HepG2 (cell line): ENCODE data around the gene ZFP36. TPM values are rescaled to one million over a fixed set of nuclear protein-coding genes. Genes with fewer than 3 reads are reported as not detected.
A peak's percentile ranks its signal among the peaks of the same experiment; 100 is the strongest.

ENCODE experiments used
- EHMT2 ChIP-seq: fragments of 200-600 bp; sonication (generic); IDR thresholded peaks from 2 replicates; pipeline ENCODE4 v1.7.0; 2017; ENCODE audit warnings: antibody characterized with exemption, low read depth, low read length, borderline replicate concordance
- GFI1 ChIP-seq: sonication (generic); formaldehyde crosslinking; IDR thresholded peaks from 2 replicates; pipeline ENCODE4 v1.5.0; 2020; ENCODE audit warnings: missing genetic modification reagents, mild to moderate bottlenecking, borderline replicate concordance
- HNRNPL ChIP-seq: fragments of 200-400 bp; formaldehyde crosslinking; IDR thresholded peaks from 2 replicates; pipeline ENCODE4 v1.6.1; 2017; ENCODE audit warnings: mild to moderate bottlenecking, low read depth, low read length
- KDM5B ChIP-seq: sonication (generic); formaldehyde crosslinking; IDR thresholded peaks from 2 replicates; pipeline ENCODE4 v1.4.0; 2020; ENCODE audit warnings: missing genetic modification reagents, mild to moderate bottlenecking, borderline replicate concordance
- MYC ChIP-seq: sonication (generic); formaldehyde crosslinking; IDR thresholded peaks from 2 replicates; pipeline ENCODE4 v1.9.0; 2021; ENCODE audit warnings: missing genetic modification reagents, borderline replicate concordance
- POLR2G ChIP-seq: fragments of 200-400 bp; formaldehyde crosslinking; IDR thresholded peaks from 2 replicates; pipeline ENCODE4 v1.6.1; 2018; ENCODE audit warnings: mild to moderate bottlenecking, low read depth, low read length, moderate library complexity
- RAD21 ChIP-seq: fragments of 450-650 bp; formaldehyde crosslinking; IDR thresholded peaks from 2 replicates; pipeline ENCODE4 v1.5.0; 2020; ENCODE audit warnings: mild to moderate bottlenecking
- U2AF2 ChIP-seq: fragments of 200-400 bp; formaldehyde crosslinking; IDR thresholded peaks from 2 replicates; pipeline ENCODE4 v1.6.1; 2017; ENCODE audit warnings: low read depth, mild to moderate bottlenecking, low read length
- ZMYM3 ChIP-seq: sonication (generic); formaldehyde crosslinking; IDR thresholded peaks from 2 replicates; pipeline ENCODE4 v1.5.1; 2020; ENCODE audit warnings: mild to moderate bottlenecking, missing genetic modification reagents
- ZNF224 ChIP-seq: sonication (generic); formaldehyde crosslinking; IDR thresholded peaks from 2 replicates; pipeline ENCODE4 v1.5.0; 2020; ENCODE audit warnings: mild to moderate bottlenecking, missing genetic modification reagents
- ZNF562 ChIP-seq: sonication (generic); formaldehyde crosslinking; IDR thresholded peaks from 2 replicates; pipeline ENCODE4 v1.8.0; 2022; ENCODE audit warnings: missing genetic modification reagents, borderline replicate concordance
- polyA plus RNA-seq, 8 experiments: library from polyadenylated mRNA; depleted of rRNA in 3 of 8; stranded (reverse) in 7 of 8; unstranded in 1 of 8; fragments of >200 nt; fragmentation: Illumina TruSeq in 4 of 8; extraction: Trizol in 4 of 8; gene quantifications; 2 replicates each; pipeline versions ENCODE4 v1.2.1 to v1.2.3, GENCODE V29; 2011 to 2016; ENCODE audit warnings: low read depth in 4 of 8, missing spikeins in 1 of 8, mixed read lengths in 1 of 8; ENCODE audit not compliant: insufficient read depth in 1 of 8
- total RNA-seq, 5 experiments: library from RNA; depleted of rRNA; stranded (reverse); fragments of >200 nt; fragmentation: Illumina TruSeq; extraction: Trizol; gene quantifications; 2 replicates each; pipeline ENCODE4 v1.2.3, GENCODE V29; 2016; ENCODE audit warnings: low read depth in 1 of 5
- TF ChIP-seq, protein P1 (sequence below): IDR thresholded peaks from 2 replicates; pipeline ENCODE4 v1.4.0; 2020; ENCODE audit warnings: mild to moderate bottlenecking, missing genetic modification reagents
- TF ChIP-seq, protein P2 (sequence below): sonication (generic); formaldehyde crosslinking; IDR thresholded peaks from 2 replicates; pipeline ENCODE4 v1.5.1; 2020; ENCODE audit warnings: mild to moderate bottlenecking, missing genetic modification reagents, moderate library complexity
- TF ChIP-seq, protein P3 (sequence below): IDR thresholded peaks from 2 replicates; pipeline ENCODE4 v1.6.1; 2016
- TF ChIP-seq, protein P4 (sequence below): sonication (generic); formaldehyde crosslinking; IDR thresholded peaks from 2 replicates; pipeline ENCODE4 v1.4.0; 2020; ENCODE audit warnings: missing genetic modification reagents

The ZFP36 gene
- total and polyA plus RNA-seq, 2 of the 13 experiments (the other 11 are each of a cell fraction or from before 2014, with no cell fraction given): 1.4 to 1.7 TPM

DNA sequence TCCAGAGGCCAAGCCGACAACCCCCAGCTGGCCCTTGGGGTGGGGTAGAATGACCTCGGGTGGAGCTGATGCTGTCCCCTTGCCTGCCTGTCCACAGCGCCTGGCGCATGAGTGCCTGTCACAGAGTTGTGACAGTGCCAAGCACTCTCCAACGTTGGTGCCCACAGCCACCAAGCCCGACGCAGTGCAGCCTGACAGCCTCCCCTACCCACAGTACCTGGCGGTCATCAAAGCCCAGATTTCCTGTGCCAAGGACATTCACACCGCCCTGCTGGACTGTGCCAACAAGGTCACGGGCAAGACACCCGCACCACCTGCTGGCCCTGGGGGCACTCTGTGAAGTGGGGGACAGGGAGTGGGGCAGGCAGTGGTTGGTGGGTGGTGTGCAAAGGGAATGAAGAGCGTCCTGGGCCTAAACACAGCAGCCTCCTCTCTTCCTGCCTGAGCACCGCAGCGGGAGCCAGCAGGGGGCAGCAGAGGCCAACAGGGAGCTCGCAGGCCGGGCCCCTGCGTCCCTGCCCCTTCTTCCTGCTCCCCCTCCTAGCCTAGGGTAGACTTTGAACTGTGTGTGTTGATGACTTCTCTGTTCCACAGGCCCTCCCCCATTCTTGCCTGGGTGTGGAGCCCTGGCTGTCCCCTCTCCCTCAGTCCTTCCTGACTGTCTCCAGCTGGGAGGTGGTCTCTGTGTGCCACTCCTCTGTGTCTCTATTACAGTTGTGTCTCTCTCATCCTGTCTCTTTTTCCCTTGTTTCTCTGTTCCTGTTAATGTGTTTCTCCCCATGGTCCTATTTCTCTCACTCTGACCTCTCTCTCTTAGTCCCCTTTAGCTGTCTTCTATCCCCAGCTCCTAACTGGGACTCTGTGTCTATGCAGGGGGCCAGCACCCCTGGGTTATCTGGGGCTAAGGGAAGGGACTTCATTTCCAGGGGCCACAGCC, 9.0 kb upstream of the ZFP36 start (continued):
- TF ChIP-seq, protein P1, sequence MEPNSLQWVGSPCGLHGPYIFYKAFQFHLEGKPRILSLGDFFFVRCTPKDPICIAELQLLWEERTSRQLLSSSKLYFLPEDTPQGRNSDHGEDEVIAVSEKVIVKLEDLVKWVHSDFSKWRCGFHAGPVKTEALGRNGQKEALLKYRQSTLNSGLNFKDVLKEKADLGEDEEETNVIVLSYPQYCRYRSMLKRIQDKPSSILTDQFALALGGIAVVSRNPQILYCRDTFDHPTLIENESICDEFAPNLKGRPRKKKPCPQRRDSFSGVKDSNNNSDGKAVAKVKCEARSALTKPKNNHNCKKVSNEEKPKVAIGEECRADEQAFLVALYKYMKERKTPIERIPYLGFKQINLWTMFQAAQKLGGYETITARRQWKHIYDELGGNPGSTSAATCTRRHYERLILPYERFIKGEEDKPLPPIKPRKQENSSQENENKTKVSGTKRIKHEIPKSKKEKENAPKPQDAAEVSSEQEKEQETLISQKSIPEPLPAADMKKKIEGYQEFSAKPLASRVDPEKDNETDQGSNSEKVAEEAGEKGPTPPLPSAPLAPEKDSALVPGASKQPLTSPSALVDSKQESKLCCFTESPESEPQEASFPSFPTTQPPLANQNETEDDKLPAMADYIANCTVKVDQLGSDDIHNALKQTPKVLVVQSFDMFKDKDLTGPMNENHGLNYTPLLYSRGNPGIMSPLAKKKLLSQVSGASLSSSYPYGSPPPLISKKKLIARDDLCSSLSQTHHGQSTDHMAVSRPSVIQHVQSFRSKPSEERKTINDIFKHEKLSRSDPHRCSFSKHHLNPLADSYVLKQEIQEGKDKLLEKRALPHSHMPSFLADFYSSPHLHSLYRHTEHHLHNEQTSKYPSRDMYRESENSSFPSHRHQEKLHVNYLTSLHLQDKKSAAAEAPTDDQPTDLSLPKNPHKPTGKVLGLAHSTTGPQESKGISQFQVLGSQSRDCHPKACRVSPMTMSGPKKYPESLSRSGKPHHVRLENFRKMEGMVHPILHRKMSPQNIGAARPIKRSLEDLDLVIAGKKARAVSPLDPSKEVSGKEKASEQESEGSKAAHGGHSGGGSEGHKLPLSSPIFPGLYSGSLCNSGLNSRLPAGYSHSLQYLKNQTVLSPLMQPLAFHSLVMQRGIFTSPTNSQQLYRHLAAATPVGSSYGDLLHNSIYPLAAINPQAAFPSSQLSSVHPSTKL: peak; percentile 80
- TF ChIP-seq MYC (CRISPR knock-in tag) (no peak), EHMT2 (no peak), ZNF562 (CRISPR knock-in tag) (no peak), U2AF2 (no peak), GFI1 (peak; percentile 81; the same call in 1 of the 2 replicates), POLR2G (peak; percentile 91), RAD21 (CRISPR knock-in tag) (peak; percentile 100), ZMYM3 (CRISPR knock-in tag) (peak; percentile 90), ZNF224 (CRISPR knock-in tag) (0 out of 2 replicates have a peak, but pooled peaks have one; percentile 23), KDM5B (CRISPR knock-in tag) (peak; percentile 65; the same call in 1 of the 2 replicates), HNRNPL (peak; percentile 85)
- TF ChIP-seq, protein P2, sequence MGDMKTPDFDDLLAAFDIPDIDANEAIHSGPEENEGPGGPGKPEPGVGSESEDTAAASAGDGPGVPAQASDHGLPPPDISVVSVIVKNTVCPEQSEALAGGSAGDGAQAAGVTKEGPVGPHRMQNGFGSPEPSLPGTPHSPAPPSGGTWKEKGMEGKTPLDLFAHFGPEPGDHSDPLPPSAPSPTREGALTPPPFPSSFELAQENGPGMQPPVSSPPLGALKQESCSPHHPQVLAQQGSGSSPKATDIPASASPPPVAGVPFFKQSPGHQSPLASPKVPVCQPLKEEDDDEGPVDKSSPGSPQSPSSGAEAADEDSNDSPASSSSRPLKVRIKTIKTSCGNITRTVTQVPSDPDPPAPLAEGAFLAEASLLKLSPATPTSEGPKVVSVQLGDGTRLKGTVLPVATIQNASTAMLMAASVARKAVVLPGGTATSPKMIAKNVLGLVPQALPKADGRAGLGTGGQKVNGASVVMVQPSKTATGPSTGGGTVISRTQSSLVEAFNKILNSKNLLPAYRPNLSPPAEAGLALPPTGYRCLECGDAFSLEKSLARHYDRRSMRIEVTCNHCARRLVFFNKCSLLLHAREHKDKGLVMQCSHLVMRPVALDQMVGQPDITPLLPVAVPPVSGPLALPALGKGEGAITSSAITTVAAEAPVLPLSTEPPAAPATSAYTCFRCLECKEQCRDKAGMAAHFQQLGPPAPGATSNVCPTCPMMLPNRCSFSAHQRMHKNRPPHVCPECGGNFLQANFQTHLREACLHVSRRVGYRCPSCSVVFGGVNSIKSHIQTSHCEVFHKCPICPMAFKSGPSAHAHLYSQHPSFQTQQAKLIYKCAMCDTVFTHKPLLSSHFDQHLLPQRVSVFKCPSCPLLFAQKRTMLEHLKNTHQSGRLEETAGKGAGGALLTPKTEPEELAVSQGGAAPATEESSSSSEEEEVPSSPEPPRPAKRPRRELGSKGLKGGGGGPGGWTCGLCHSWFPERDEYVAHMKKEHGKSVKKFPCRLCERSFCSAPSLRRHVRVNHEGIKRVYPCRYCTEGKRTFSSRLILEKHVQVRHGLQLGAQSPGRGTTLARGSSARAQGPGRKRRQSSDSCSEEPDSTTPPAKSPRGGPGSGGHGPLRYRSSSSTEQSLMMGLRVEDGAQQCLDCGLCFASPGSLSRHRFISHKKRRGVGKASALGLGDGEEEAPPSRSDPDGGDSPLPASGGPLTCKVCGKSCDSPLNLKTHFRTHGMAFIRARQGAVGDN: peak; percentile 82
- TF ChIP-seq, protein P3, sequence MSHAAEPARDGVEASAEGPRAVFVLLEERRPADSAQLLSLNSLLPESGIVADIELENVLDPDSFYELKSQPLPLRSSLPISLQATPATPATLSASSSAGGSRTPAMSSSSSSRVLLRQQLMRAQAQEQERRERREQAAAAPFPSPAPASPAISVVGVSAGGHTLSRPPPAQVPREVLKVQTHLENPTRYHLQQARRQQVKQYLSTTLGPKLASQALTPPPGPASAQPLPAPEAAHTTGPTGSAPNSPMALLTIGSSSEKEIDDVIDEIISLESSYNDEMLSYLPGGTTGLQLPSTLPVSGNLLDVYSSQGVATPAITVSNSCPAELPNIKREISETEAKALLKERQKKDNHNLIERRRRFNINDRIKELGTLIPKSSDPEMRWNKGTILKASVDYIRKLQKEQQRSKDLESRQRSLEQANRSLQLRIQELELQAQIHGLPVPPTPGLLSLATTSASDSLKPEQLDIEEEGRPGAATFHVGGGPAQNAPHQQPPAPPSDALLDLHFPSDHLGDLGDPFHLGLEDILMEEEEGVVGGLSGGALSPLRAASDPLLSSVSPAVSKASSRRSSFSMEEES (CRISPR knock-in tag): peak; percentile 82
- TF ChIP-seq, protein P4, sequence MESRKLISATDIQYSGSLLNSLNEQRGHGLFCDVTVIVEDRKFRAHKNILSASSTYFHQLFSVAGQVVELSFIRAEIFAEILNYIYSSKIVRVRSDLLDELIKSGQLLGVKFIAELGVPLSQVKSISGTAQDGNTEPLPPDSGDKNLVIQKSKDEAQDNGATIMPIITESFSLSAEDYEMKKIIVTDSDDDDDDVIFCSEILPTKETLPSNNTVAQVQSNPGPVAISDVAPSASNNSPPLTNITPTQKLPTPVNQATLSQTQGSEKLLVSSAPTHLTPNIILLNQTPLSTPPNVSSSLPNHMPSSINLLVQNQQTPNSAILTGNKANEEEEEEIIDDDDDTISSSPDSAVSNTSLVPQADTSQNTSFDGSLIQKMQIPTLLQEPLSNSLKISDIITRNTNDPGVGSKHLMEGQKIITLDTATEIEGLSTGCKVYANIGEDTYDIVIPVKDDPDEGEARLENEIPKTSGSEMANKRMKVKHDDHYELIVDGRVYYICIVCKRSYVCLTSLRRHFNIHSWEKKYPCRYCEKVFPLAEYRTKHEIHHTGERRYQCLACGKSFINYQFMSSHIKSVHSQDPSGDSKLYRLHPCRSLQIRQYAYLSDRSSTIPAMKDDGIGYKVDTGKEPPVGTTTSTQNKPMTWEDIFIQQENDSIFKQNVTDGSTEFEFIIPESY: peak; percentile 76
